ENCODE results near the gene FBF1.

GRCh38 chr17:75959839-75960511, 19.1 kb upstream of the FBF1 start:
- TF ChIP-seq CTCF (IDR thresholded peaks at IDR 0.05) (no peak), POLR2A (IDR thresholded peaks at IDR 0.05) (no peak)
